ENCODE results near the gene SCN4A.

Gene SCN4A

DNA sequence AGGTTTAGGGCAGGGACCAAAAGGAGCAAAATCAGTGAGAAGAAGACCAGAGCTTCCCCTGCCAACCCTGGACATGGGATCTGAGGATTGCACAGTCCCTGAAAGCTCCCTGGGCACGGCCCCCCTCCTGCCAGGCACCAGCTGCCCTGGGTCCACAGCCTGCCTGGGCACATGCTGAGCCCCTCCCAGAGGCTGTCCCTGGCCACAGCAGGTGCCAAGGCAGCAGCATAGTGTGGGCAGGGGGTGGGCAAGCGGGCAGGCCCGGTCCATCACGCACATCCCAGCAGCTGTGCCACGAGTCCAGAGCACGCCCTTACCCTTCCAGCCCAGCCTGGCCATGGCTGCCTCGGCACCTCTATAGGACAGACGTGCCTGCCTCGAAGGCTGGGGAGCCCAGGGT, 12.7 kb downstream of the SCN4A start:
- DNase-seq (ENCODE audit: extremely low read depth in 1 of 2, low read depth in 1 of 2), result no peak

- no peak for DNase-seq (ENCODE audit: extremely low read depth in 1 of 2, low read depth in 1 of 2)
These were observed 16.3 kb downstream of the SCN4A start for GRCh38 chr17:63956296-63956920.

GRCh38 chr17:63955791-63956190, 16.9 kb downstream of the SCN4A start:
- no peak for DNase-seq (ENCODE audit: extremely low read depth in 1 of 2, low read depth in 1 of 2)

- DNase-seq (ENCODE audit: extremely low read depth in 1 of 2, low read depth in 1 of 2), result no peak
These were observed 17.5 kb downstream of the SCN4A start for GRCh38 chr17:63955232-63955631.

- DNase-seq (ENCODE audit: extremely low read depth in 1 of 2, low read depth in 1 of 2), result no peak
These were observed 18.2 kb downstream of the SCN4A start for GRCh38 chr17:63954402-63955063.

GRCh38 chr17:63950940-63951907, 21.5 kb downstream of the SCN4A start:
- no peak for DNase-seq (ENCODE audit: extremely low read depth in 1 of 2, low read depth in 1 of 2)

GRCh38 chr17:63949576-63950250, 23.0 kb downstream of the SCN4A start:
- no peak for DNase-seq (ENCODE audit: extremely low read depth in 1 of 2, low read depth in 1 of 2)

GRCh38 chr17:63948521-63948920, 24.2 kb downstream of the SCN4A start:
- DNase-seq (ENCODE audit: extremely low read depth in 1 of 2, low read depth in 1 of 2), result no peak

GRCh38 chr17:63947711-63948330, 24.9 kb downstream of the SCN4A start:
- DNase-seq (ENCODE audit: extremely low read depth in 1 of 2, low read depth in 1 of 2), result no peak

DNA sequence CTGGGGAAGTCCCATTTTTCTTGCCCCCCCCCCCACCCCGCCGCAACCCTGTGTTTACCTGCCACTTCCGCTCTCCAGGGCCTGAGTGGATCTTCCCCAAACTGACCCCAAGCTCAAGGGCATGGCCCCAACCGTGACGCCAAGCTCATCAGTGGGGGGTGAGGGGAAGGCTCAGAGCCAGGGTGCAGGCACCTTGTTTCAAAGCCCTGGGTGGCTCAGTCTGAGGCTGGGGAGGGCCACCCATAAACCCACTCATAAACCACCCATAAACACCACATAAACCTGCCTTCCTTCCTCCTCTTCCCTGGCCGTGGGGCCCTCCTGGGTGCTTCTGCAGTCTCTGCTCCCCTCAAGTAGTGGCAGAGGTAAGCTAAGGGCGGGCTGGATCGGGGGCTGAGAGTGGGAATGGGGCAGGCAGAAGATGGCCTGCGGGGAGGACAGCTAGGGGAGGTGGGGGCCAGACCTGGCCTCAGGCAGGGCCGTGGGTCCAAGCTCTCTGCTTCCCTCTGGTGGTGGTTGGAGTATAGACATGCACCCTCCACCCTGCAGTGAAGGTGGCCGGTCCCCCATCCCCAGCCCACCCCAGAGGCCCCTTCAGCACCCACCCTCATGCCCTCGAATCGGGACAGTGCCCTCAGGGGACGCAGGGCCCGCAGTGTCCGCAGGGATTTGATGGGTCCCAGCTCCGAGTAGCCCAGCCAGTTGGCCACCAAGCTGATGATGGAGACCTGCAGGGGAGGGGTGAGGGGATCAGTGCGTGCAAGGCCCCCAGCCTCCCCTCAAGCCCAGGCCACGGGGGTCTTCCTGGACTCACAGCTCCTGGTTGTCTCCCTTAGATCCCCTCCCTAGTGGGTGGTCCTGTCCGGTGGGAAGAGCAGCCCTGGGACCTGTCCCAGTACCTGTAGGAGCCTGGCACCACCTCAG, 26.0 kb downstream of the SCN4A start:
- peak in 1 of 2 donors; percentile 28 for DNase-seq (ENCODE audit: extremely low read depth in 1 of 2, low read depth in 1 of 2)

- DNase-seq (ENCODE audit: extremely low read depth in 1 of 2, low read depth in 1 of 2), result no peak
These were observed 26.8 kb downstream of the SCN4A start for GRCh38 chr17:63945784-63946439.

DNA sequence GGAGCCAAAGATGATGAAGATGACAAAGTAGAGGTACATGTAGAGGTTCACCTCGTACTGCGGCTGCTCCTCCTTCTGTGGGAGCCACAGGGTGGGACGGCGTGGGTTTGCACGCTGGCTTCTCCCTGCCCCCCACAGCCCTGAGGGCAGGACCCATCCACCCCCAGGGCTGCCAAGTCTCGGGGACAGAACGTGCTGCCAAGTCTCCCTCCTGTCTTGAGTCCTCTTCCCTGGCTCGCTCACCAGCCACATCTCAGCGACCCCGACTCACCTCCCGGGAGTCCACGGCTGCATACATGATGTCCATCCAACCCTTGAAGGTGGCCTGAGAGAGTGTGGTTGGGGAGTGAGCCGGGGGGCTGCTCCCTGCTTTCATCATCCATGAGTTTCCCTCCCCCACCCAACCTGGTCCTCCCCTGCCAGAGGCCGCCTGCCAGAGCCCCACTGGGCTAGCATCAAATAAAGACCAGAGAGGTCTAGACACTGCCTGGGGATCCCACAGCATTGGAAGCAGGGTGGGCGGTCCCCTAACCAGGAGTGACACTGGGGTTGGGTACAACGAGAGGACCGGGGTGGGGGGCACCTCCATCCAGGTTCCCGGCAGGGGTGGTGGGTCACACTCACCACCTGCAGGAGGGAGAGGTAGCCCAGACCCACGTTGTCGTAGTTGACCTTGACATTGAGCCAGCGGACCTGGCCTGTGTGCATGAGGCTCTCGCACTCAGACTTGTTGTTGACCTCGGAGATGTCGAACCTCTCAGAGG, 27.8 kb downstream of the SCN4A start:
- DNase-seq (ENCODE audit: extremely low read depth in 1 of 2, low read depth in 1 of 2), result no peak

- DNase-seq (ENCODE audit: extremely low read depth in 1 of 2, low read depth in 1 of 2), result no peak
These were observed 29.0 kb downstream of the SCN4A start for GRCh38 chr17:63943745-63944144.

DNA sequence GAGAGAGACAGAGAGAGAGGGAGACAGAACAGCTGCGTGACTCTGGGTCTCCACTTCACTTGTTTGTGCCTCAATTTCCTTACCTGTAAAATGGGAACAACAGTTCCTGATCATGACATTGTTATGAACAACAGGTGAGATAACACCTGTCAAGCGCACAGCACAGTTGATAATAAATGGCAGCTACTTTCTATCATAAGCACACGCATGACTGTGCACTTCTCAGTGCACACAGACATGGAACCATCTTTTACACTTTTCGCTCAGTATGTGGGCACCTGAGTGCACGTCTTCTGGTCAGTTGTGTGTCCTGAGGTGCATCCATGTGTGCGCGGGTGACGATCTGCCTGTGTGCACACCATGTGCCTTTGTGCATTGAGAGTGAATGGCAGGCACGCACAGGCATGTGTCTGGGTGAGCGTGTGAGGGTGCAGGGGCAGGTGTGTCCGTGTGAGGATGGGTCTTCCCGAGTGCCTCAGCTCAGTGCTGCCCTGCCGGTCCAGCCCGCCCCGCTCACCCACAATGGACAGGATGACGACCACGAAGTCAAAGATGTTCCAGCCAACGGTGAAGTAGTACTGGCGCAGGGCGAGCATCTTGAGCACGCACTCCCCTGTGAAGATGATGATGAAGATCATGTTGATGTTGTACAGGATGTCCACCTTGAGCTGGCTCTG, 30.3 kb downstream of the SCN4A start:
- no peak for DNase-seq (ENCODE audit: extremely low read depth in 1 of 2, low read depth in 1 of 2)

DNA sequence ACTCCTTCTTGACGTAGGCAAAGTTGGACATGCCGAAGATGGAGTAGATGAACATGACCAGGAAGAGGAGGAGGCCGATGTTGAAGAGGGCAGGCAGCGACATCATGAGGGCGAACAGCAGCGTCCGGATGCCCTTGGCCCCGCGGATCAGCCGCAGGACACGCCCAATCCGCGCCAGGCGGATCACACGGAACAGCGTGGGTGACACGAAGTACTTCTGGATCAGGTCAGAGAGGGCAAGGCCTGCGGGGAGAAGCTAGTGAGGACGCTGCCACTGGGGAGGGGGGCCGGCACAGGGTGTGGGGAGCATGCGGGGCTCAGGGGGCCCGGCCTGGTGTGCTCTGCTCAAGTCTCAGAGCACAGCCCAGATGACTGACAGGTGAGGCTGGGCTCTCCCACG, 31.0 kb downstream of the SCN4A start:
- no peak for DNase-seq (ENCODE audit: extremely low read depth in 1 of 2, low read depth in 1 of 2)

- no peak for DNase-seq (ENCODE audit: extremely low read depth in 1 of 2, low read depth in 1 of 2)
These were observed 31.6 kb downstream of the SCN4A start for GRCh38 chr17:63941162-63941561.

GRCh38 chr17:63940584-63940983, 32.1 kb downstream of the SCN4A start:
- no peak for DNase-seq (ENCODE audit: extremely low read depth in 1 of 2, low read depth in 1 of 2)

- DNase-seq (ENCODE audit: extremely low read depth in 1 of 2, low read depth in 1 of 2), result no peak
These were observed 32.8 kb downstream of the SCN4A start for GRCh38 chr17:63939884-63940283.

Measured in activated CD8-positive, alpha-beta memory T cell treated with anti-CD3 and anti-CD28 coated beads for 1 hour (primary cell).